Measurements from ENCODE around the gene PGAP6.
"Not testable (repeated sequence)": the region's sequence is repeated elsewhere in the genome, so short reads cannot be mapped to it uniquely, and the experiment has no call there.

Gene PGAP6

GRCh38 chr16:379961-380761, 1.6 kb downstream of the PGAP6 start:
- no peak for DNase-seq (ENCODE audit: low read depth in 4 of 4, low spot score in 1 of 4)

- DNase-seq (ENCODE audit: low read depth in 4 of 4, low spot score in 1 of 4), result no peak
Measured at GRCh38 chr16:379183-379960, 2.4 kb downstream of the PGAP6 start.

- no peak for DNase-seq (ENCODE audit: low read depth in 4 of 4, low spot score in 1 of 4)
Measured at GRCh38 chr16:378821-379182, 3.0 kb downstream of the PGAP6 start.

- DNase-seq (ENCODE audit: low read depth in 4 of 4, low spot score in 1 of 4), result not testable (repeated sequence)
Measured at GRCh38 chr16:378113-378820, 3.5 kb downstream of the PGAP6 start.

GRCh38 chr16:377419-377951, 4.3 kb downstream of the PGAP6 start:
- DNase-seq (ENCODE audit: low read depth in 4 of 4, low spot score in 1 of 4), result no peak

- DNase-seq (ENCODE audit: low read depth in 4 of 4, low spot score in 1 of 4), result no peak
Measured at GRCh38 chr16:376817-377418, 4.9 kb downstream of the PGAP6 start.

GRCh38 chr16:375927-376816, 5.6 kb downstream of the PGAP6 start:
- DNase-seq (ENCODE audit: low read depth in 4 of 4, low spot score in 1 of 4), result no peak

GRCh38 chr16:375212-375611, 6.6 kb downstream of the PGAP6 start:
- no peak for DNase-seq (ENCODE audit: low read depth in 4 of 4, low spot score in 1 of 4)

GRCh38 chr16:374616-374926, 7.2 kb downstream of the PGAP6 start:
- DNase-seq (ENCODE audit: low read depth in 4 of 4, low spot score in 1 of 4), result no peak

- DNase-seq (ENCODE audit: low read depth in 4 of 4, low spot score in 1 of 4), result no peak
Measured at GRCh38 chr16:373848-374615, 7.7 kb downstream of the PGAP6 start.

- no peak for DNase-seq (ENCODE audit: low read depth in 4 of 4, low spot score in 1 of 4)
Measured at GRCh38 chr16:373020-373598, 8.7 kb downstream of the PGAP6 start.

GRCh38 chr16:372302-372983, 9.3 kb downstream of the PGAP6 start:
- DNase-seq (ENCODE audit: low read depth in 4 of 4, low spot score in 1 of 4), result no peak

GRCh38 chr16:371515-372301, 10.1 kb downstream of the PGAP6 start:
- DNase-seq (ENCODE audit: low read depth in 4 of 4, low spot score in 1 of 4), result no peak

- DNase-seq (ENCODE audit: low read depth in 4 of 4, low spot score in 1 of 4), result no peak
Measured at GRCh38 chr16:370979-371514, 10.7 kb downstream of the PGAP6 start.

- peak; percentile 77 to 94 (median 90) for DNase-seq (ENCODE audit: low read depth in 4 of 4, low spot score in 1 of 4)
Measured at GRCh38 chr16:370443-370842, 11.3 kb downstream of the PGAP6 start, which contains the start of gene MRPL28. MRPL28 (minus strand) TSS chr16:370538; CDS start chr16:370218, 320 bp downstream.

GRCh38 chr16:369866-370436, 11.8 kb downstream of the PGAP6 start:
- no peak for DNase-seq (ENCODE audit: low read depth in 4 of 4, low spot score in 1 of 4)

GRCh38 chr16:369275-369865, 12.4 kb downstream of the PGAP6 start:
- no peak for DNase-seq (ENCODE audit: low read depth in 4 of 4, low spot score in 1 of 4)

Measured in stimulated activated CD4-positive, alpha-beta T cell treated with anti-CD3 and anti-CD28 coated beads, Interleukin-1b, Interleukin-23, amount 100 ng/mL, for 24 hours (primary cell).